ENCODE data around the gene APOBEC3G.
"Not testable (repeated sequence)": the region's sequence is repeated elsewhere in the genome, so short reads cannot be mapped to it uniquely, and the experiment has no call there.

GRCh38 chr22:39076155-39077025 lies 685 bp upstream of the APOBEC3G start:
- TF ChIP-seq EZH2 (conservative IDR thresholded peaks at IDR 0.05; ENCODE audit: low read depth, low read length); HNF1B (CRISPR knock-in tag; IDR thresholded peaks at IDR 0.05); AKAP8 (CRISPR knock-in tag; IDR thresholded peaks at IDR 0.05); RFXAP (CRISPR knock-in tag; IDR thresholded peaks at IDR 0.05; ENCODE audit: borderline replicate concordance); CTCF (CRISPR knock-in tag; IDR thresholded peaks at IDR 0.05); POLR2AphosphoS5 (IDR thresholded peaks at IDR 0.05; ENCODE audit: low read depth, low read length); CHD2 (IDR thresholded peaks at IDR 0.05; ENCODE audit: low read depth, low read length); NR2C2 (CRISPR knock-in tag; IDR thresholded peaks at IDR 0.05; ENCODE audit: borderline replicate concordance); CBX5 (CRISPR knock-in tag; IDR thresholded peaks at IDR 0.05; ENCODE audit: borderline replicate concordance); ZNF839 (CRISPR knock-in tag; IDR thresholded peaks at IDR 0.05; ENCODE audit: borderline replicate concordance): not testable (repeated sequence)

Measured in HepG2 (cell line).